Activated CD4-positive, alpha-beta T cell treated with anti-CD3 and anti-CD28 coated beads, Interleukin-2, amount 50 U/mL, for 4 hours (primary cell): ENCODE data around the gene CYP4Z1.
A peak's percentile ranks its signal among the peaks of the same experiment; 100 is the strongest.
"Not testable (repeated sequence)": the region's sequence is repeated elsewhere in the genome, so short reads cannot be mapped to it uniquely, and the experiment has no call there.

ENCODE experiments used
- DNase-seq, 2 experiments: peaks; one replicate each; pipeline ENCODE4 v3.0.0-alpha.2; 2020

Gene CYP4Z1, protein sequence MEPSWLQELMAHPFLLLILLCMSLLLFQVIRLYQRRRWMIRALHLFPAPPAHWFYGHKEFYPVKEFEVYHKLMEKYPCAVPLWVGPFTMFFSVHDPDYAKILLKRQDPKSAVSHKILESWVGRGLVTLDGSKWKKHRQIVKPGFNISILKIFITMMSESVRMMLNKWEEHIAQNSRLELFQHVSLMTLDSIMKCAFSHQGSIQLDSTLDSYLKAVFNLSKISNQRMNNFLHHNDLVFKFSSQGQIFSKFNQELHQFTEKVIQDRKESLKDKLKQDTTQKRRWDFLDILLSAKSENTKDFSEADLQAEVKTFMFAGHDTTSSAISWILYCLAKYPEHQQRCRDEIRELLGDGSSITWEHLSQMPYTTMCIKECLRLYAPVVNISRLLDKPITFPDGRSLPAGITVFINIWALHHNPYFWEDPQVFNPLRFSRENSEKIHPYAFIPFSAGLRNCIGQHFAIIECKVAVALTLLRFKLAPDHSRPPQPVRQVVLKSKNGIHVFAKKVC

DNA sequence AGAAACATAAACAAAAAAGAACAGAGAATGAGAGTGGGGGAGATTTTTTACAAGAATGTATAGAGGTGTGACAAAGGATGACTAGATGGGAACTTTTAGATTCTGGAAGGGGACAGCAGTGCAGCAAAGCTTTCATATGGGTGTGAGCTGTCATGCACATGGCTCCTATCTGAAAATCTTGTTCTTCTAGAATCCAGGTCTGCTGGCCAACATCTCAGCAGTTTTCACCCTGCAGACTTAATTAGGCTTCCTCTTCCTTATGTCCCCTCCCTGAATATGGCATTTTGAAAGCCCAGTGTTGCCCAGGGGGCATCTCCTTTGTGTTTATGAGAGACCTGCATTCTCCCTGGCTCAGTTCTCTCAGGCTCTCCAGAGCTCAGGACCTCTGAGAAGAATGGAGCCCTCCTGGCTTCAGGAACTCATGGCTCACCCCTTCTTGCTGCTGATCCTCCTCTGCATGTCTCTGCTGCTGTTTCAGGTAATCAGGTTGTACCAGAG is at the start of gene CYP4Z1:
Gene CYP4Z1 (plus strand): TSS at position 135 of the 498 bp plus-strand sequence. CDS start 260 bp downstream, at position 395.
- no peak for DNase-seq

DNA sequence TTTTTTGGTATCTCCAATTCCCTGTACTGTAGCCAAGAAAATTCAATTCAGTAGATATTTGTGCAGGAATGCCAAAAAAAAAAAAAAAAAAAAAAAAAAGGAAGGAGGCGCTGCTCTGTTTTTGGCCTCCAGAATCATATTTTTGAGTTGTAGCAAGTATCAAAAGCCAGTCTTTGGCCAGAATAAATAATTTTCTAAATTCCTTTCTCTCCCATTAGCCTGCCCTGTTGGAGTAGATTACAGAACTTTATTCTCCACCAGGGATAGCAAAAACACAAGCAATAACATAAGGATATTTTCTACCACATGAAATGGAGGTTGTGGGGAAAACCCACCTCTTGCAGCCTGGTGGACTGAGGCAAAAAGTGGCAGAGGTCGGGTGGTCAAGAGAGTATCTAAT is 46.0 kb upstream of the CYP4Z1 start:
- no peak for DNase-seq

DNA sequence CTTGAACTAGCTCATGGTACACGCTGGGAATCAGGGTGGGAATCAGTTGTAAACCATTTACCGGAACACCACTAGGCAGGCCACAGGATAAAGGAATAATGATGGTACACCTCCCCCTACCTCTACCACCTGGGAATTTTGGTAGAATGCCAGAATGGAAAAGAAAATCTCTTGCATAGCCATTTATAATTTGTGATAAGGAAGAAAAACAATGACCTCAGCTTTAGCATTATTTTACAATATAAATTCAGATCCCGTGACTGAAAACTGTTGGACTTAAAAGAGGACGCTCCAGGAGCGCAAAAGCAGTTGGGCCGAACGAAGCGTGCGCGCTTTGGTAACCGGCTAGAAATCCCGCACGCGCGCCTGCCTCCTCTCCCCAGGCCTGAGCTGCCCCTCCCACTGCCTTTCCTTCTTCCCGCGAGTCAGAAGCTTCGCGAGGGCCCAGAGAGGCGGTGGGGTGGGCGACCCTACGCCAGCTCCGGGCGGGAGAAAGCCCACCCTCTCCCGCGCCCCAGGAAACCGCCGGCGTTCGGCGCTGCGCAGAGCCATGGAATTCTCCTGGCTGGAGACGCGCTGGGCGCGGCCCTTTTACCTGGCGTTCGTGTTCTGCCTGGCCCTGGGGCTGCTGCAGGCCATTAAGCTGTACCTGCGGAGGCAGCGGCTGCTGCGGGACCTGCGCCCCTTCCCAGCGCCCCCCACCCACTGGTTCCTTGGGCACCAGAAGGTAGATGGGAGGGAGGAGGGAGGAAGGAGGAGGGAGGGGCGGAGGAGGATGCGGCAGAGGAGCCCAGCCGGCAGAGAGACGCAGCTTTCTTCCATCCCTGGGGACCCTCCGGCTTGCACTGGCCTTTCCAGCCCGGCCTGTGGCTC is 43.5 kb upstream of the CYP4Z1 start, which contains the start of gene CYP4X1:
Gene CYP4X1 (plus strand): TSS at position 402 of the 873 bp plus-strand sequence. CDS start 149 bp downstream, at position 551.
- DNase-seq, result no peak

DNA sequence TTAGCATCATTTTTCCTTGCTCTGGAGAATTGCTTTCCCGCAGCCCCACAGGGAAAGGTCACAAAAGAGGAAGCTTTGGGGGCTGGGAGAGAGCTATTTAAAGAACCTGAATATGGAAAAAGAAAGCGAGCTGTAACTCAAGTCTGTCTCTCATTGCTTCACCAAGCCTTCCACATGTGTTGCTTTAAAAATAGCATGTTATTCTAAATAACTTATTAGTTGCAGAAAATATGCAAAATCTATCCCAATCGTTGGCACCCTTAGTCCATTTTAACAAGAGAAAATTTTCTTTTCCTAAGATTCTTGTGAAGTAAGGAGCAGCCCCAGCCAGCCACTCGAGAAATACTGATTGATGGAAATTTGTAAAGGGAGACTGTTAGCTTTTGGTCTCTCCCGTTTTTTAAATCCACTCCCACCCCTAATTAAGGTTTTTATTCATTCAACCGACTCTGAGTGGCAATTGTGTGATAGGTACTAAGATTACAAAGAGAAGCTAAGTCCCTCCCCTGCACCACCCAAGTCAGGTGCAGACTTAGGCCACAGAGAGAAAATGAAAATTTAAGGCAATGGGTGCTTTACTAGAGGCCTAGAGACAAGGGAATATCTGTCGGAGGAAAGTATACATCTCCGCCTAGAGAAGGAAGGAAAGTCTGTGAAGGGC is 42.8 kb upstream of the CYP4Z1 start:
- no peak for DNase-seq

DNA sequence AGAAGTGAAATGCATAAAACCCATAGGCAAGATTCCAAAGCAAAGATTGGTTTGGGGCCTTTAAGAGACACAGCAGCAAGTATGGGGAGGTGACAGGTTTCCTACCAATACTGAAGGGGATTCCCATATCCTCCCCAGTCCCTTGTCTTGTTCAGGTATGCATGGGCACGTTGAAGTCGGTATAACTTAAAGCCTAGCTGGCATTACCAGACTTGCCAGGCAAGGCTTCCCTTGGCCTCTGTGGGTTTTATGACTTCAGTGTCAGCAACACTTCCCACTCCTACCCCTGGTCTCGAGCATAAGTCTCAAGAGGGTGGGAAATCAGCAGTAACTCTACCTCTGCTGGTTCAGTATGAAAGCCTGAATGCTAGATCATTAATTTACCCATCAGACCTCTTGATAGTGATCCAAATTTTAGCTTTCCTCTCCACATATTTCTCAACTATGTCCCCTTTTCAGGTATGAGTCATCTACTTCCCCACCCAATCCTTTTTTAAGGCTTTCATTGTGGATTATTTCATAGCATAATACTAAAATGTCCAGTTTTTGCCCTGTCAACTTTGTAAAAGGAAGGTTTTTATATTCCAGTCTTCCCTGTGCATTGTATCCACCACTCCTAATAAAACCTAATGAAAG is 36.7 kb upstream of the CYP4Z1 start:
- no peak for DNase-seq

DNA sequence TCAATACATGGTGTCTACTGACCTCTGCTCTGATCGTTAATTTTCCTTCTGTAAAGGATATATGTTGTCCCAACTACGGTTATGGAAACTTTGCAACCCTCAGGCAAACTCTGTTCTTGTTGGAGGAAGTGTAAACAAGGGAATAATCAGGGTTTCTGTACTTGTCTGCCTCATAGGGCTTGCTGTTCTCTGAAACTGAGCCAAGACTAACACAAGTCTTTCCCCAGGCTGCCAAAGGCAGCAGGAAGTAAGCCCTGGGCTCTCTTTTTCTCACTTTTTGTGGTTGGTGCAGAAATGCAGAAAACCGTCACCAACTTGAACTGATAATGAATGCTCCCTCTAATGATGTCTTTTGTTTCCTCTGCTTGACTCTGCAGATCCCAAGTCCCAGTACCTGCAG is 36.0 kb upstream of the CYP4Z1 start:
- DNase-seq, result no peak

DNA sequence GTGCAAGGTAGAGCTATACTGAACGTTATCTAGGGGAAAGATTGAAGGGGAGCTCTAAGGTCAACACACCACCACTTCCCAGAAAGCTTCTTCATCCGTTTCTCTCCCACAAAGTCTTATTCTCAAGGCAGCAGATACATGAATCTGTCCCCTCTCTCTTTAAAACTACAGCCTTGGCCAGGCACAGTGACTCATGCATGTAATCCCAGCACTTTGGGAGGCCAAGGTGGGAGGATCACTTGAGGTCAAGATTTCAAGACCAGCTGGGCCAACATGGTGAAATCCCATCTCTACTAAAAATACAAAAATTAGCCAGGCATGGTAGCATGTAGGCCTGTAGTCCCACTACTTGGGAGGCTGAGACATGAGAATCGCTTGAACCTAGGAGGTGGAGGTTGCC is 35.4 kb upstream of the CYP4Z1 start:
- DNase-seq, result no peak

DNA sequence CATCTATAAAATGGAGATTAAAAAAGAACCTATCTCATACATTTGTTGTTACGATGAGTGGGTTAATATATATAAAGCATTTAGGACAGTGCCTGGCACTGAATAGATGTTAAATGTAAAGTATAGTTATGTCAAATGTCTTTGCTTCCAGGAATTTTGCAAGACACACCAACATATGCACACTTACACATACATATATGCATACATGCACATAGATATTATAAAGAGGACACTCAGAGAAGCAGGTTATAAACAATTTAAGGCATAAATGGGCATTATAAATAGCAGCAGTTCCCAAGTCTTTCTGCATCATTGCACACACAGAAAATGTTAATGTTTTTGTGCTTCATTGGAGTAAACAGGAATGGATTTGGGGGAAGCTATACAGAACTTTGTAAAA is 30.3 kb upstream of the CYP4Z1 start:
- no peak for DNase-seq

DNA sequence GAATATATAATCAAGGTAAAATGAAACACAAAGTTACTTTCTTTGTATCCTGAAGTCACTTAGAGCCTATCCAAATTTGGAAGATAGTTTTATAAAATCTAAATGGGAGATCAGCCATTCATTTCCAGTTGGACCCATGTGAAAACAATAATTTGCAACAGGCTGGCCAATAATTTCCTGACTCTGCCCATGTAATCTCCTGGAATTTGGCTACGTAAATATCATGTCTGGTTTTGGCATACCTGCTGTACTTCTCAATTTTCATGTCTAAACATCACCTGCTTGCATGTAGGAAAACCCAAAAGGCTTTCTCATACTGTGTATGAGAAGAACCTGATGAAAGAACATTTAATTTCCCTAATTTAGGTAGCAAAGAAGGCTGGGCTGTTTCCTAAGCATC is 7.7 kb upstream of the CYP4Z1 start:
- no peak for DNase-seq

DNA sequence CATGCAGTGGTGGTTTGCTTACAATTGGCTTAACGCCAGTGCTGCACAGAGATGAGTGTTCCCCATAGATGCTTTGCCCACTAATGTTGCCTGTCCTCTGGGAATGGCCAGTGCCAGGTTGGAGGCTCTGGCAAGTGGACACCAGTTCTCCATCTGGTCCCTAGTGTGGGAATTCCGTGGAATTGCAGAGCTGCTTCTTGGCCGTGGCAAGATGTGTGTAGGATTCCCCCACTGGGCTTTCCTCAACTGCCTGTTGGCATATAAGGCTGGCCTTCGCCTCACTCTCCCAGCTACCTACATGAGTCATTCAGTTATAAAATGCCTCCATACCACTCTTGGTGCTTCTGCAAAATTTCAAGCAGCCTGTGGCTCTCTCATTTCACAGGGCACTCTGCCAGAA is 2.0 kb downstream of the CYP4Z1 start:
- DNase-seq, result not testable (repeated sequence)

DNA sequence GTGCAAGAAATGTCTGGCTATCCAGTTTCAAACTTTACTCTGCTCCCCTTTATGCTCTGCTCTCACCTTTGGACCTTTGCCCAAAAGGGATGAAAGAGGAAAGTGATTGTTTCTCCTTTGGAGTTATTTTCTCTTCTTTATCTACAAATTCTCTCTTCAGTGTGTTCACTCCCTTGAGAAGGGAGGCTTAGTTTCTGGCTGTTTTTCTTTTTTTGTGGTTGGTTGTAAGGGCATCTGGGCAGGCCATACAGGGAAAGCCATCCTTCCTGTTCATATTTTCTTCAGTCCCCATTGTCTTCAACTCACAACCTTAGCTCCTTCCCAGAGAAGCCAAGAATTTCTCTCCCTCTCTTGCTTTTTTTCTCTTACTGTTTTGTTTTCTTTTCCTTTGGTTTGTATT is 2.5 kb downstream of the CYP4Z1 start:
- not testable (repeated sequence) for DNase-seq

DNA sequence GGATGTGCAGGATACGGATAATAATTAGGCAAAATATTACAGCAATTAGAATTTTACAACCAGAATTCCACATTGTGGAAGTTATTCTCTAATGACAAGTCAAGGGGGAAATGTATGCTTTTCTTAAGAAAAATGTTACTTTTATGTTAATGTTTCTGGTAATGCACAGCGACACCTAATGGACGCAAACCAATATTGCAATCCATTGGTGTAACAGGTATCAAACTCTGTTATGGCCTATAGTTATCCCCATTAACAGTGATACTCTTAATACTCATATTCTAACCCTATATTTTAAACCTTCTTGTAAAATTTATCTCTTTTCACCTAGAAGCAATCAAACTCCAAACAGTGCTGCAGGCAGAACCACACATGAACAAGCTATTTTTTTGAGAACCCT is 22.3 kb downstream of the CYP4Z1 start:
- peak; percentile 3 to 5 for DNase-seq

DNA sequence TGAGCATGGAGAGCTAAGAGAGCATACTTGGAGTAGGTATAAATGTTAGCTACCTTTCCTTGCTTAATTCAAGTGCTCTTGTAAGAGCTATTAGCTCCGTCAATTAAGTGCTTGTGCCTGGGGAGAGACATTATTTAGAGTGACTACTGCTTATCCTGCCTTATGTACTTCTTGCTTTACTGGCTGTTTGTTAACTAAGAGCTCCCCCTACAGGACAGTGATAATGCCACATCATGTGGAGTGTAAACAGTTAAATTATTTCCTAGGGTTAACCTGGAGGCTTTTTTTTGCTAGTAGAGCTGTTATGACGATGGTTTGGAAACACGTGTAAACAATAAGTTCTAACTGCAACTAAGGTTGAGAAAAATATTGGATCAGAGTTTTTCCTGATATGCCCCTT is 24.4 kb downstream of the CYP4Z1 start:
- not testable (repeated sequence) for DNase-seq

DNA sequence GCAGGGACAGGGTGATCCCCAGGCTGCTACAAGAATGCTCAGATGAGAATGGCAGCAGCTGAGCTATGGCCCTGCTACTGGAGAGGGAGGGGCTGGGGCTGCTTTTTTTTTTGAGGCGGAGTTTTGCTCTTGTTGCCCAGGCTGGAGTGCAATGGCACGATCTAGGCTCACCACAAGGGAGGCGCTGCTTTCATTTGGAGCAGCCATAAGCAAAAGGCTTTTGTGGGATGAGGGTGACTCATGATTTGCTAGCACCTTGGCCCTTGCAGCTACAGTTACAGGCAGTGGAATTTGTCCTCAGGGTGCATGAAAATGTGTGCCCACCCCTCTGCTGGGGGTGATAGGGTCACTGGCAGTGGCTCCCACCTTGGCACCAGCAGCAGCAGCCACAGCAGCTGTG is 37.8 kb downstream of the CYP4Z1 start:
- DNase-seq, result no peak

DNA sequence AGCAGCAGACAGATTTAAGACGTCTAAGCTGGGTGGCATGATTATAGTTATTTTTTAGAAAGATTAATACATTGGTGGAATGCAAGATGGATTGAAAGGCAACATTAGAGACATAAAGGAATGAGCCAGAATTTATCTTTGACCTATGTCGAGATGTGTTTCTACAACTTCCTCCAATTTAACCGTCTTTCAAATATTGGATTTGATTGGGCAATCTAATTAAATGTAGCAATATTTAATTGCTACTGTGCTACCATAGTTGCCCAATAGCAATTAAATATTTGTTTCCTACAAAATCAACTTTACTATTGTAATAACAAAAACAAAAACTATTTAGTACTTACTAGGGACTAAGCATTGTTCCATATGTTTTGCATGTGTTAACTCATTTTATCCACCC is 39.8 kb downstream of the CYP4Z1 start:
- no peak for DNase-seq

DNA sequence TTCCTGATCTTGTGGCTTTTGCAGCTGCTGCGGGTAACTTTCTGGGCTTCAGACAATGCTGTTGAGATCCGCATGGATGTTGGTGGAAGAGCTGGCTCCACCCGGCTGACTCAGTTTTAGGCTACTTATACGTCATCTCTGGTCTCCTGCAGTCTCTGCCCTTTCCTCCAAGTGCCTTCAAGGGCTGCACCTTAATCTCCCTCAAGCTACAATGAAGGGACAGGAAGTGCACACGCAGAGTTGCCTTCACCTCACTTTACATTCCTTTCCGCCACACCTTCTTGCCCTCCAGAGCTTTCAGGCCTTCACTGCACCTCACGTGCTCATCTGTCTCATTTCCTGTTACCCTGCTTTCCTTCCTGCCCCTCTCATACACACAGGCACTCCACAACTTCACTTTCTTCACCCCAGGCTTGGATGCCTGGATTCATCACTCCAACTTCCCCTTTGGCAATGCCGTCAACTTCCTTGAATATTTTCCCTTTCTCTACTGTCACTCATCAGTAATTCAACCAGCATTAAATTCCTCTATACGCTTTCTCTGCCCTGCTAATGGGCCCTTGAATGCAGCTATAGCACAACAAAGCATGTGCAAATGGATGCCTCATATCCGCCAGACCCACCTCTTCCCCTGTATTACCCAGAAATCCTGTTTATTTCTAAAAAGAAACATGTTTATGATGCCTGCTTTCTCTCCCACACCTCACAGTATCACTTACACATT is 41.0 kb downstream of the CYP4Z1 start:
- not testable (repeated sequence) for DNase-seq

DNA sequence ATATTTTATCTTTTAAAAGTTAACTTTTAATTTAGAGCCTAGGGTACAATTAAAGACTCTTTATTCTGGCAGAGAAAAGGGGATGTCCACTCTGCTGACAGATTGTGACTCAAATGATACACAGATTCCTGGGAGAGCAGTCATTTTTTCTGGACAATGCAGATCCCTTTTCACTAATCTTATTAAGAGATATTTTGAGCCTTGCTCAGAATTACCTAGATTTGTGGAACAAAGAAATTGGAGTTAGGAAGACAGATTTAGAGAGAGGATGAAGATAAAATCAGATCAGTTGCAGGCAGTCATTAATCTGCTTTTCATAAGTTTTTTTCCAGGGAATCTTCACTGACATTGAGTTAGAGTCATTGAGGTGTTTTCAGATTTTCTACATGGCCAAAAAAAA is 42.5 kb downstream of the CYP4Z1 start:
- DNase-seq, result not testable (repeated sequence)

DNA sequence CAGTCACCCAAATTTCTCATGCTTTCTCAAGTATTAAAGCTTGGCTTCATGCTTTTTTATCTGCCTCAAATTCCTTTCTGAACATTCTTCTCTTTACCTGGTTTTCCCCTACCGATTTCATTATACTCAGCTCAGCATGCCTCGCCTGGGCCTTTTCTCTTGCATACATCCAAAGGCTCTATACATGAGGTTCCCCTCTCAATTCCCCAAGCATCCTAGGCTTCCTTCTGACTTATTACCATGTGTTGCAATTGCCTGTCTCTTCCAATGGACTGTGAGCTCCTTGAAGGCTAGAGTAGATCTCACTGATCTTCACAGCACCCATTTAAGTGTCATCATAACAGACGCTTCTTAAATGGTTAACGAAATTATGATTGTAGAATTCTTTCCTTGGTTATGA is 46.1 kb downstream of the CYP4Z1 start:
- DNase-seq, result no peak

DNA sequence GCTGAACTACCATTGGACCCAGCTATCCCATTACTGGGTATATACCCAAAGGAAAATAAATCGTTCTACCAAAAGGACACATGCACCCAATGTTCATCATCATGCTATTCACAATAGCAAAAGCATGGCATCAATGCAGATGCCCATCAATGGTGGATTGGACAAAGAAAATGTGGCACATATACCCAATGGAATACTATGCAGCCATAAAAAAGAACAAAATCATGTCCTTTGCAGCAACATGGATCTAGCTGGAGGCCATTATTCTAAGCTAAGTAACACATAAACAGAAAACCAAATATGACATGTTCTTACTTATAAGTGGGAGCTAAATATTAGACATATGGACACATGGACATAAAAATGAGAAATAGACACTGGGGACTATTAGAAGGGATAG is 54.0 kb downstream of the CYP4Z1 start:
- DNase-seq, result not testable (repeated sequence)

DNA sequence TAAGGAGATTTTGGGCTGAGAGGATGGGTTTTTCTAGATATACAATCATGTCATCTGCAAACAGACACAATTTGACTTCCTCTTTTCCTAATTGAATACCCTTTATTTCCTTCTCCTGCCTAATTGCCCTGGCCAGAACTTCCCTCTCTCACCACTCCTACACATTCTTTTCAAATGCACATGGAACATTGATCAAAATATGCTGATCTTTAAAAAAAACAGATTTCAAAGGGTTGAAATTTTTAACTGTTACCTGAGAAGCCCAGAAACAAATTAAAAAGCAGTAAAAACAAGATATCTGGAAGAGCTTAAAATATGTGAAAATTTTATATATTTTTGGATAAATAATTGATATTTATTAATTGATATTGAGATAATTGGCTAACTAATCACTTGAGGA is 57.8 kb downstream of the CYP4Z1 start:
- DNase-seq, result not testable (repeated sequence)

DNA sequence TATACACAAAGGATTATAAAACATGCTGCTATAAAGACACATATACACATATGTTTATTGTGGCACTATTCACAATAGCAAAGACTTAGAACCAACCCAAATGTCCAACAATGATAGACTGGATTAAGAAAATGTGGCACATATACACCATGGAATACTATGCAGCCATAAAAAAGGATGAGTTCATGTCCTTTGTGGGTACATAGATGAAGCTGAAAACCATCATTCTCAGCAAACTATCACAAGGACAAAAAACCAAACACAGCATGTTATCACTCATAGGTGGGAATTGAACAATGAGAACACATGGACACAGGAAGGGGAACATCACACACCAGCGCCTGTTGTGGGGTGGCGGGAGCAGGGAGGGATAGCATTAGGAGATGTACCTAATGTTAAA is 60.0 kb downstream of the CYP4Z1 start:
- DNase-seq, result not testable (repeated sequence)

DNA sequence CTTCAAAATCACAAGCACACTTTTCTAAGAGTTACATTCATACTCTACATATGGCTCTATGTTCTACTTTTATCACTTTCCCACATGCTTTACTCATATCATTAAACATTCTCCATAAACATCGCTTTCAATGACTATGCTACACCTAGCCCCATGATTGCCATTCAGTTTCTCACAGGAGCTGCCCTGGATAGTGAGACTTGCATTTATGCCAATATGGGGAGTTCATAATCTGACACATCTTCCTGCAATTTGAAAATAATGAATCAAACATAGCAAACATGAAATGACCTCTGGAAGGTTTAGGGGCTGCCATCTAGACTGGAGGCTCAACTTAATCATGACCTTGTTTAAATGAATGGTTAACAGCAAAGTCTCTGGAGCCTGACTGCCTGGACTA is 61.2 kb downstream of the CYP4Z1 start:
- no peak for DNase-seq
